ENCODE measurements around the gene FAM114A2.
"Not testable (repeated sequence)": the region's sequence is repeated elsewhere in the genome, so short reads cannot be mapped to it uniquely, and the experiment has no call there.

The FAM114A2 gene

DNA sequence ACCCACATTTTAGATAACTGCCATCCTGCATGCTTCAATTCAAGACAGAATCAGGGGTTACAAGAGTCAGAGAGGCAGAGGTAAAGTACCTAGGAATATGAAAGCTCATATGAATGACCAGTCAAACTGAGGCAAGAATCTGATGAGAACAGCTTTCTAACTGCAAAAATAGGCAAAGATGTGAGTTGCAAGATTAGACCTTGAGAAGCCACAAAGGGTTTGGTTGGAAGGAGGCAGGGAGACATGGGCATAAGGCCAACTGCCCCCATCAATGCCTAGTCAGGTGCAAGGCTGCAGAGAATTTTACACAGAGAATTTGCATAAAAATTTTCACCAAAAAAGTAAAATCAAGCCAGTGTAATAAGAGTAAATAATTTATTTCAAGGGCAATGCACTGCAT lies 12.8 kb downstream of the FAM114A2 start:
- TF ChIP-seq, protein P1, sequence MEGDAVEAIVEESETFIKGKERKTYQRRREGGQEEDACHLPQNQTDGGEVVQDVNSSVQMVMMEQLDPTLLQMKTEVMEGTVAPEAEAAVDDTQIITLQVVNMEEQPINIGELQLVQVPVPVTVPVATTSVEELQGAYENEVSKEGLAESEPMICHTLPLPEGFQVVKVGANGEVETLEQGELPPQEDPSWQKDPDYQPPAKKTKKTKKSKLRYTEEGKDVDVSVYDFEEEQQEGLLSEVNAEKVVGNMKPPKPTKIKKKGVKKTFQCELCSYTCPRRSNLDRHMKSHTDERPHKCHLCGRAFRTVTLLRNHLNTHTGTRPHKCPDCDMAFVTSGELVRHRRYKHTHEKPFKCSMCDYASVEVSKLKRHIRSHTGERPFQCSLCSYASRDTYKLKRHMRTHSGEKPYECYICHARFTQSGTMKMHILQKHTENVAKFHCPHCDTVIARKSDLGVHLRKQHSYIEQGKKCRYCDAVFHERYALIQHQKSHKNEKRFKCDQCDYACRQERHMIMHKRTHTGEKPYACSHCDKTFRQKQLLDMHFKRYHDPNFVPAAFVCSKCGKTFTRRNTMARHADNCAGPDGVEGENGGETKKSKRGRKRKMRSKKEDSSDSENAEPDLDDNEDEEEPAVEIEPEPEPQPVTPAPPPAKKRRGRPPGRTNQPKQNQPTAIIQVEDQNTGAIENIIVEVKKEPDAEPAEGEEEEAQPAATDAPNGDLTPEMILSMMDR (conservative IDR thresholded peaks at IDR 0.05) = no peak
- TF ChIP-seq ZFX (IDR thresholded peaks at IDR 0.05) = no peak
- H3K27ac ChIP-seq = no peak overlapping the region

DNA sequence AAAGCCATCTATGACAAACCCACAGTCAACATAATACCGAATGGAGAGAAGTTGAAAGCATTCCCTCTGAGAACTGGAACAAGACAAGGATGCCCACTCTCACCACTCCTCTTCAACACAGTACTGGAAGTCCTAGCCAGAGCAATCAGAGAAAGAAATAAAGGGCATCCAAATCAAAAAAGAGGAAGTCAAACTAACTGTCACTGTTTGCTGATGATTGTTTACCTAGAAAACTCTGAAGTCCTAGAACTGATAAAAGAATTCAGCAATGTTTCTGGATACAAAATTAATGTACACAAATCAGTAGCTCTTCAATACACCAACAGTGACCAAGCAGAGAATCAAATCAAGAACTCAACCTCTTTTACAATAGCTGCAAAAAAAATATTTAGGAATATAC lies 19.8 kb downstream of the FAM114A2 start:
- not testable (repeated sequence) for H3K27ac ChIP-seq

- H3K27ac ChIP-seq = no peak overlapping the region
- TF ChIP-seq, protein P1 (conservative IDR thresholded peaks at IDR 0.05) = no peak
- TF ChIP-seq ZFX (IDR thresholded peaks at IDR 0.05) = no peak
These were observed 23.5 kb downstream of the FAM114A2 start for GRCh38 chr5:154015071-154015693.

GRCh38 chr5:154010660-154011059 lies 28.1 kb downstream of the FAM114A2 start:
- TF ChIP-seq, protein P1 (conservative IDR thresholded peaks at IDR 0.05) = no peak
- TF ChIP-seq ZFX (IDR thresholded peaks at IDR 0.05) = no peak
- no peak overlapping the region for H3K27ac ChIP-seq

GRCh38 chr5:154005648-154006047 lies 33.1 kb downstream of the FAM114A2 start:
- no peak for TF ChIP-seq ZFX (IDR thresholded peaks at IDR 0.05)
- TF ChIP-seq, protein P1 (conservative IDR thresholded peaks at IDR 0.05) = no peak
- no peak overlapping the region for H3K27ac ChIP-seq

DNA sequence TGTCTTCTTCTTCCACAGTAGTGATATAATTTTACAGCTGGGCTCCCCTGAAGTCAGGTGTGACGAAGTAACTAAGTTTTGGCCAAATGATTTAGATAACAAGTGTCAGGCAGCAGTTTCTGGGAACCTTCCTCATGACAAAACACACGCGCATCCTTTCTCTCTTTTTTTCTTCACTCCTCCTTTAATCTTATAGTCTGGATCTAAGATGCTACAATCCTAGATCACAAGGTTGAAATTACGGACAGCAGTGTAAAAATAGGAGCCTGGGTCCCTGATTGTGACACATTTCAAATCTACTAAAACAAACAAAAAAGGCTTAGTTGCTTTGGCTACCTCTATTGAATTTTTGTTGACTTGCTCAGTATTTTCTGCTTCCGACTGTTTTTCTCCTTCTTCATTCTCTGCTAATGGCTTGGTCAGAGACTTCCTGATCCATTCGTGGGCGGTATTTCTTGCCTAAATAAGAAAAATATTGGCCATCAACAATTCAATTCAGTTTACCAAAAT lies 36.1 kb downstream of the FAM114A2 start:
- no peak for TF ChIP-seq ZFX (IDR thresholded peaks at IDR 0.05)
- TF ChIP-seq, protein P1 (conservative IDR thresholded peaks at IDR 0.05) = no peak
- no peak overlapping the region for H3K27ac ChIP-seq

DNA sequence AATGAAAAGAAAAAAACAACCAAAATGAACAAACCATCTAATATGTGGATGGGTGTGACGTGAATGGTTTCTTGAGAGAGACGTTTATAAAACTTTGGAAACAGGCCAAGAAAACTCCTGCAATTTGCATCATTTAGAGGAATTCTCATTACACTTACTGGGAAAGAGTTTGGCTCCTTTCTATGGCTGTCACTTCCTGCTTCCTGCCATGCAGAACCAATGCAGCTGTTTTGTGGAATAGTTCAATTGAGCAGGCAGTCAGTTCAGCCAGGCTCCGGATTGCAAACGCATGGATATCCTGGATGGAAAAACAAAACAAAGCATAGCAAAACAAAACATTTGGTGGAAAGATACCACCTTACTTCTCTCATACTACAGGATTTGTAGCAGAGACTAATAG lies 36.6 kb downstream of the FAM114A2 start:
- H3K27ac ChIP-seq = no peak overlapping the region
- TF ChIP-seq ZFX (IDR thresholded peaks at IDR 0.05) = no peak
- TF ChIP-seq, protein P1 (conservative IDR thresholded peaks at IDR 0.05) = no peak

- no peak overlapping the region for H3K27ac ChIP-seq
- TF ChIP-seq, protein P1 (conservative IDR thresholded peaks at IDR 0.05) = no peak
- no peak for TF ChIP-seq ZFX (IDR thresholded peaks at IDR 0.05)
These were observed 38.0 kb downstream of the FAM114A2 start for GRCh38 chr5:154000703-154001102.

All from C4-2B (cell line).